ENCODE results near the gene UQCRH.

Gene UQCRH

DNA sequence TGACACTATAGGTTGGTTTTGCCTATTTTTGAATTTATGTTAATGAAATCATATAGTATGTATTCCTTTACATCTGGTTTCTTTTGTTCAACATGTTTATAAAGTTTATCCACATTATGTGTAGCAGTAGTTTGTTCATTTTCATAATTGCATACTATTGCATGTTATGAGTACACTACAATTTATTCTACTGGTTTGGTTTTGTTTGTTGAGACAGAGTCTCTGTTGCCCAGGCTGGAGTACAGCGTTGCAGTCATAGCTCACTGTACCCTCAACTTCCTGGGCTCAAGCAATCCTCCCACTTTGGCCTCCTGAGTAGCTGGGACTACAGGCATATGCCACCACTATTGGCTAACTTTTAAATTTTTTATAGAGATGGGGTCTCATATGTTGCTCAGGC is 34.9 kb upstream of the UQCRH start:
- no peak overlapping the region for H3K27ac ChIP-seq
- DNase-seq, result no peak
- TF ChIP-seq, protein P1, sequence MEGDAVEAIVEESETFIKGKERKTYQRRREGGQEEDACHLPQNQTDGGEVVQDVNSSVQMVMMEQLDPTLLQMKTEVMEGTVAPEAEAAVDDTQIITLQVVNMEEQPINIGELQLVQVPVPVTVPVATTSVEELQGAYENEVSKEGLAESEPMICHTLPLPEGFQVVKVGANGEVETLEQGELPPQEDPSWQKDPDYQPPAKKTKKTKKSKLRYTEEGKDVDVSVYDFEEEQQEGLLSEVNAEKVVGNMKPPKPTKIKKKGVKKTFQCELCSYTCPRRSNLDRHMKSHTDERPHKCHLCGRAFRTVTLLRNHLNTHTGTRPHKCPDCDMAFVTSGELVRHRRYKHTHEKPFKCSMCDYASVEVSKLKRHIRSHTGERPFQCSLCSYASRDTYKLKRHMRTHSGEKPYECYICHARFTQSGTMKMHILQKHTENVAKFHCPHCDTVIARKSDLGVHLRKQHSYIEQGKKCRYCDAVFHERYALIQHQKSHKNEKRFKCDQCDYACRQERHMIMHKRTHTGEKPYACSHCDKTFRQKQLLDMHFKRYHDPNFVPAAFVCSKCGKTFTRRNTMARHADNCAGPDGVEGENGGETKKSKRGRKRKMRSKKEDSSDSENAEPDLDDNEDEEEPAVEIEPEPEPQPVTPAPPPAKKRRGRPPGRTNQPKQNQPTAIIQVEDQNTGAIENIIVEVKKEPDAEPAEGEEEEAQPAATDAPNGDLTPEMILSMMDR (IDR thresholded peaks at IDR 0.05; ENCODE audit: low read depth, low read length), result no peak
- H3K4me3 ChIP-seq (ENCODE audit: low read depth, low read length), result no peak overlapping the region
- H3K27me3 ChIP-seq (ENCODE audit: insufficient read depth, low read depth, severe bottlenecking), result no peaks in the 10 kb centered on the region
- no peaks in the 10 kb centered on the region for H3K9me3 ChIP-seq (ENCODE audit: severe bottlenecking)
- peaks cover 100% of the 10 kb centered on the region for H3K36me3 ChIP-seq

DNA sequence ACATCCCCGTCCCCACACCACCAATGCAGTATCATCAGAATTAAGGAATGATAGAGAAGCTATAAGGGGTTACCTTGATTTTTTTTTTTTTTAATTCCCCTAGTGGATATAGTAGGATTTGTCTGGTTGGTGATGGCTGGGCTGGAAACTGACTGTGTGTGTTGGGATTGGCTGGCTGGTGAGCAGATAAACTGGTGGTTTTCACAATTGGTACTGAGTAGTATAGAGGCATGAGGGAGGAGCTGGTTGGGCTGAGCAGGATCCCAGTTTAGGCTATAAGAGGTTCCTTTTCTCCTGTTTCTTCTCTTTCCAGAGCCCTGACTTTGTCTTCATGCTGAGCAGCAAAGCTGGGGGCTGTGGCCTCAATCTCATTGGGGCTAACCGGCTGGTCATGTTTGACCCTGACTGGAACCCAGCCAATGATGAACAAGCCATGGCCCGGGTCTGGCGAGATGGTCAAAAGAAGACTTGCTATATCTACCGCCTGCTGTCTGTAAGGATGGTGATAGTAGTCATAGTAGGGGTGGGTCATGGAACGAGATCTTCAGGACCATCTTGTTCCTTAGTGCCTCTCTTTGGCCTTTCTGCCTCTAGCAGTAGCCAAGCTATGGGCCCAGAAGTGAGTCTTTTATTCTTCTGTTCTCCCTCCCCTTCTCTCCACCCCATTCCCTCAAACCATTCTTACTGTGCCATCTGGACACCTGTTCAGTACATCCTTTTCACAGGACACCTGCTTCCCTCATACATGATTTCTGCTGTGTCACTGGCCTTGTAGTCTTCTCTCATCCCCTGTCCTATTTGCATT is 29.1 kb upstream of the UQCRH start:
- Histone ChIP-seq H3K36me3 (peaks cover 100% of the 10 kb centered on the region), H3K27me3 (ENCODE audit: insufficient read depth, low read depth, severe bottlenecking) (no peaks in the 10 kb centered on the region), H3K9me3 (ENCODE audit: severe bottlenecking) (no peaks in the 10 kb centered on the region), H3K27ac (no peak overlapping the region), H3K4me3 (ENCODE audit: low read depth, low read length) (no peak overlapping the region)
- no peak for DNase-seq
- TF ChIP-seq, protein P1 (IDR thresholded peaks at IDR 0.05; ENCODE audit: low read depth, low read length), result no peak

DNA sequence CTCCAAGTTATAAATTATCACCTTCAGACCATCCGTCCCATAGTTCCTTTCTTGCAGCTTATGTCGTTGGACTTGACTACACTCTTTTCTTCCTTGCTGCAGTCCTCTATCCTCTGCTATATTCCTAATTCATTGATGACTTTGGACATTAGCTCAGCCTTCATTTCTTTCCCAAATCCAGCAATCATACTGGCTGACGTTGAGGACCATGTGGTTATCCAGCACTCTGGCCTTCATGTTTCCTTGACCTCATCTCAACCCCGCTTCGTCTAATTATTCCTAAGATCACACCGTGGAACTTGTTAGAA is 28.5 kb upstream of the UQCRH start:
- Histone ChIP-seq H3K4me3 (ENCODE audit: low read depth, low read length) (no peak overlapping the region), H3K36me3 (peaks cover 100% of the 10 kb centered on the region), H3K9me3 (ENCODE audit: severe bottlenecking) (no peaks in the 10 kb centered on the region), H3K27ac (no peak overlapping the region), H3K27me3 (ENCODE audit: insufficient read depth, low read depth, severe bottlenecking) (no peaks in the 10 kb centered on the region)
- TF ChIP-seq, protein P1 (IDR thresholded peaks at IDR 0.05; ENCODE audit: low read depth, low read length), result no peak
- DNase-seq, result no peak

DNA sequence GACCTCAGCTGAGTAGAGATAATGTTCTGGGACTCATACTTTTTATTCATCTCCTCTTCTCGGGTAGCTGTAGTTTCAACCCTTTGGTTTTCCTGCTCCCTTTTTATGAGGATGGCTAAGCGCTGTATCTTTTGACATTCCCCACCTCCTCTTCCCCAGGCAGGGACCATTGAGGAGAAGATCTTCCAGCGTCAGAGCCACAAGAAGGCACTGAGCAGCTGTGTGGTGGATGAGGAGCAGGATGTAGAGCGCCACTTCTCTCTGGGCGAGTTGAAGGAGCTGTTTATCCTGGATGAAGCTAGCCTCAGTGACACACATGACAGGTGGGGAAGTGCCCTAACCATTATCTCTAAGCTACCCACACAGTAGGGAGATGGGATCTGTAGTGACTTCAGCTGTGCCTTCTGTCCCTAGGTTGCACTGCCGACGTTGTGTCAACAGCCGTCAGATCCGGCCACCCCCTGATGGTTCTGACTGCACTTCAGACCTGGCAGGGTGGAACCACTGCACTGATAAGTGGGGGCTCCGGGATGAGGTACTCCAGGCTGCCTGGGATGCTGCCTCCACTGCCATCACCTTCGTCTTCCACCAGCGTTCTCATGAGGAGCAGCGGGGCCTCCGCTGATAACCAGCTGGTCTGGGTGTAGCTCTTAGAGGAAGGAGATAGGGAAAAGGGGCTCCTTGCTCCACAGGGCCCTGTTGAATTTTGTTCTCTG is 25.7 kb upstream of the UQCRH start:
- Histone ChIP-seq H3K27ac (no peak overlapping the region), H3K9me3 (ENCODE audit: severe bottlenecking) (no peaks in the 10 kb centered on the region), H3K36me3 (peaks cover 96% of the 10 kb centered on the region), H3K27me3 (ENCODE audit: insufficient read depth, low read depth, severe bottlenecking) (no peaks in the 10 kb centered on the region), H3K4me3 (ENCODE audit: low read depth, low read length) (no peak overlapping the region)
- no peak for DNase-seq
- TF ChIP-seq, protein P1 (IDR thresholded peaks at IDR 0.05; ENCODE audit: low read depth, low read length), result no peak

DNA sequence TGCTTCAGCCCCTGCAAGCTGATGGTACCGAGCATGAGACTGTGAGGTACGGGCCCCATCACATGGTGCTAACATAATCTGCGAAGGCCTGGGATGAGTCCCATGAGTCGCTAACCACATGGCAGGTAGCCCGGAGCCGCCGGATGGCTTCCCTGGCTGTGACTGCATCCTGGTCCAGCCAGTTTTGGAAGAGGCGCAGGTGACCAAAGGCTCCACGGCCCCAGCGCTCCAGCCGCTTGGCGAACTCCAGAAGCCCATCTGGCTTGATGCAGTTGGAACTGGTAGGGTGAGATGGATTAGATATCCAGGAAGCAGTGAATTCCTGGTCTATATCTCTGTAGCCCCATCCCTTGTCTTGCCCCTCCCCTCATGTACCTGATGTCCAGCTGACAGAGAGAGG is 24.7 kb upstream of the UQCRH start:
- Histone ChIP-seq H3K27ac (no peak overlapping the region), H3K27me3 (ENCODE audit: insufficient read depth, low read depth, severe bottlenecking) (no peaks in the 10 kb centered on the region), H3K36me3 (peaks cover 94% of the 10 kb centered on the region), H3K9me3 (ENCODE audit: severe bottlenecking) (no peaks in the 10 kb centered on the region), H3K4me3 (ENCODE audit: low read depth, low read length) (no peak overlapping the region)
- TF ChIP-seq, protein P1 (IDR thresholded peaks at IDR 0.05; ENCODE audit: low read depth, low read length), result no peak
- no peak for DNase-seq
